GM19467 (cell line): ENCODE data around the gene ERBB4.
"Not testable (repeated sequence)": the region's sequence is repeated elsewhere in the genome, so short reads cannot be mapped to it uniquely, and the experiment has no call there.

Source experiments
- ATAC-seq: cut with Tn5 transposase; IDR thresholded peaks from one replicate; pipeline ENCODE4 v1.9.1; 2021; ENCODE audit warnings: mild to moderate bottlenecking, moderate library complexity; ENCODE audit not compliant: unreplicated experiment

The ERBB4 gene

DNA sequence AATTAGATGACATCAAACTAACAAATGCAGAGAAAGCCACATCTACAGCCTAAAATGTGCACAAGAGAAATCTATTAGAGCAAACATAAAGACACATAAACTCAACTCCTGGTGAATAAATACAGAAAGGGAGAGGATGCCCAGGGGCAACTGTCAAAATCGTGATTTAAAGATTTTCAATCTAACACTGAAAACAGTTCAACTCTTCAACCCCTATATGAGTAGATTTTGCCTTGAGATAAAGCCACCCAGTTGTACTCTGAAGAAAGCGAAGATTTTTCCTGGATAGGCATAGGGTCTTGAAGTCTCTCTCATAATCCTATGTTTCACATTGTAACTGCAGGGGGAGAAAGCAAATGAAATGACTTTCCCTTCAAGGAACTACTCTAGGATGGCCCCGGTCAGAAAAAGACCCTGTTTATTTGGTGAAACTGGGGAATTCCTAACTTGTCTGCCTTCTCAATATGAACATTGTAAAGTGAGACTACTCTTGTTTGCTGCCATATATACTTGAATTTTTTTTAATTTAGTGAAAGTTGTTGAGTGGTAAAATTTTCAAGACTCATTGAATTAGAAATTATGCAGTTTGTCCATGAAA is 226.7 kb downstream of the ERBB4 start:
- ATAC-seq = no peak

DNA sequence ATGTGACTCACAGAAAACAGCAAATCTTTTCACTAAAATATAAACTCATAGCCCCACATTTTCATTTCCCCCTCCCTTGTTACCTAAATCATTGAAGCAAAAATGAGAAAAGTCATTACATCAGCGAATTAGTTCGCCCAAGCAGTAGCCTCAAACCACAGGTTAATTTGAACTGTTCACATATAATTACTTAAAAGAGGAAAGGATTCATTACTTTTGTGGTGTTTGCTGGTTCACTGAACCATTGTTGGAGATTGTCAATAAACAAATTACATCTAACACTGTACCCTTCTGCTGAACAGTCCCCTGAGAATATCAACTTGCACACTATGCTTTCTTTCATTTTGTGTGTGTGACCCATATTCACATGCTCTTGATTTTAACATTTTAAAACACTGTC is 238.7 kb downstream of the ERBB4 start:
- no peak for ATAC-seq

DNA sequence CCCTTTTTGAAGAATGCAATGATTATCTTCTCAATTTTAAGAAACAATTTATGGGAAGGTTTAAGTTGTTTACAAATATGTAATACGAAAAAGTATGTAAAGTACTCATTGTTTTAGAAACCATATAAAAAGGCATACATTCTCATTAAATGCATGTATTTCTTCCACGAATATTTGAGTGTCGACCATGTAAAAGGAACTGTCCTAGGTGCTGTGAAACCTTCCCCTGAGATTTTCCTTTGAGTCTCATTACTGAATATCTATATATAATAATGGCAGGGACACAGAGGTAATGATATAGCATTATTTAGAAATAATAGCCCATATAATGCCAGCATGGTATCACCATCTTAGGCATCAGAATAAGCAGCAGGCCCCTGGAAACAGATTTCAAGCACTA is 239.3 kb downstream of the ERBB4 start:
- no peak for ATAC-seq

DNA sequence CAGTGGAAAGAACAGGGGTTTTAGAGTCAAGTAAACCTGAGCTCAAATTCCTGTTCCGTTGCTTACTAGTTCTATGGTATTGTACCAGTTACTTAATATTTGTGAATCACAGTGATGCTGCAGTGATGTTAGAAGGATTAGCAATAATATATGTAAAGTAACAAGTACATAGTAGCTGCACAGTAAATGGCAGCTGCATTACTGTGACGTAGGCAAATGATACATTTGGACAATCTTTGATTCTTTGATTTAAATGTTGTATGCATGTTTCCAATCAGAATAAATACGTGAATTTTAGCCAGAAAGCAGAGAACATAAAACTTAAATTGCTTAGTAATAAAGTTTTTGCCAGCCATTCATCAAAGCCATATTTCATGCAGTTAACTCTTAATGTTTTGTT is 243.0 kb downstream of the ERBB4 start:
- ATAC-seq = no peak

DNA sequence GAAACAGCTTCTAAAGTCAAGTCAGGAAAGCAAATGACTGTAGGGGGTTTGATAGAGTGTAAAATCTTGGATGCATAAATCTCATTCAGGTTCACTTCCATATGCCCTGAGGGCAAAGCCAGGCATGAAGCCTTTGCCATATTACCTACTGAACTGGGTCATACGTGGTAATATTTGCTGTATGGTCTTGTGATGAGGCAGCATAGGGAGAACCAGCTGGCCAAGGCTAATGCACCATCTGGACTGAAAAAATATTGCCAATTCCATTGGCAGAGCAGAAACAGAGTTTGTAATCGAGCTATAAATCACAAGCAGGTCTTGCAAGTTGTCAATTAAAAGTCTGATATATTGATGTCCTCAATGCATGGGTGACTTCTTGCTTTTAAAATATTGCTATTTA is 243.8 kb downstream of the ERBB4 start:
- no peak for ATAC-seq

DNA sequence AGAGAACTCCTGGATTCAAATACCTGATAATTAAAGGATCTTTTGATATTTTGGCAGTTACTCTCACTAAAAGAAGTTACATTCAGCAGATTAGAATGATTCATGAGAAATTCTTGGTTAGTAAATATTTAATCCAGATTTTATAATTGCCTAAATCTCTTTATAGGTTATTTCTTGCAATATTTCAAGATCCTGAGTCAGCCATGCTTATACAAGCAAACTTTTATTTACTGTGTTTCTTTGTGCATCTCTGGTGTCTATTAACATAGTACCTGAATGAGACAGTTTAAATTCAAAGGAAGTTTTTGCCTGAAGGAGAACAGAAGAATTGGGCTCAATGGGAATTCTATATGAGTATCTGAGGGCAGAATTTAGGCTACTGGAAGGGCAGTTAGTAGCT is 249.3 kb downstream of the ERBB4 start:
- no peak for ATAC-seq

DNA sequence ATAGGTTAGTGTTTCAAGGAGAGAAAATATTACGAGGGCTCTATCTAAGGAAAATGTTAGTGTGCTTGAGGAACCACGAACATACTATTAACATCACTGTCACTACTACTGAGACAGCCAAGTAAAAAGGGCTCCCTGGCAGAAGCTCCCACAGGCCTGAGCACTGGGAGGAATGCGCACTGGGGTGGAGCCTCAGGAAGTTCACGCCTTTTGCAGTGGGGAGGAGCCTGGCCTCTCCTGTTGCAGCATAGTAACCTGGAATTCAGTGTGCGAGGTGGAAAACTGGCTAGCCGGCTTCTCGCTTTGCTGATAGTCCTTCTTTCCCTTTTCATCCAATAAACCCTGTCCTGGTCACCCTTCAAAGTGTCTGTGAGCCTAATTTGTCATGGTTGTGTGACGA is 250.3 kb downstream of the ERBB4 start:
- ATAC-seq = no peak

DNA sequence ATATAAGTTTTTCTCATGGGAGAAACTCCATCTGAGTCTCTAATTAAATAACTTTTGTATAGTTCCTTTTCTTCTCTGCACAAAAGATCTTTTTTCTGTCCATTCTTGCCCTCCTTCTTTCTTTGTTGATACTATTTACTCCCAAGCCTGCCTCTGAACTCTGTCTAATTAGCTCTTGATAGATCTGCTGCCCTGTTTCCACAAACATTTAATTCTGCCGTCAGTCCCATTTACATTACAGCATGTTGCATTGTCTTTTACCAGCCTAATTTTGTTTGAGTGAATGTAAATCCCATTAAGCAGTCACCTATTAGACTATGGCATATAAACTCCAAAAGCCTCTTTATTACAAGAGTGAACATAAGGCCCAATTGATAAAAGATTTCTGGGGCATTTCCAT is 254.4 kb downstream of the ERBB4 start:
- no peak for ATAC-seq

DNA sequence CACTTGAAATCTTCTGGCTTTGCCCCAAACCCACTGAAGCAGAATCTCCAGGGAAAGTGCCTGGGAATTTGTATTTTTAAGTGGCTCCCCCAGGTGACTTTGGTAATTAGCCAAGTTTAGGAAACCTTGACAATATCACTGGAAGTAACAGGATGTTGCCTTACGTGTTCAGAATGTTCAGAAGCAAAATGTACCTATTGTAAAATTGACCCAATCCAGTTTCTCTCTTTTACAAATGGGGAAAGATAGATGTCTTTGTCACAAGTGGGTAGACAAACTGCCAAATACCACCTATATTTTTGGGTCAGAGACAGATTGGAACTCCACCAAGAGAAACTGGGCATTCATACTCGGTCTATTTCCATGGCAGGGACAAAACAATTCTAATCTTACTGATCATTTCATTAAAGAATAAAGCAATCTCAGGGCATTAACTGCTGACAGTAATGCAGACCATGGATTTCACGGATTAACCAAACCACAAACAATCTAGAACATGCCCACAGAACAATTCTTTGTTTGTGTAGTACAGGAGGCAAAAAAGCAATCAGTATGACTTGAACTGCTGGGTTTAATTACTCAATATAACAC is 255.8 kb downstream of the ERBB4 start:
- ATAC-seq = no peak

DNA sequence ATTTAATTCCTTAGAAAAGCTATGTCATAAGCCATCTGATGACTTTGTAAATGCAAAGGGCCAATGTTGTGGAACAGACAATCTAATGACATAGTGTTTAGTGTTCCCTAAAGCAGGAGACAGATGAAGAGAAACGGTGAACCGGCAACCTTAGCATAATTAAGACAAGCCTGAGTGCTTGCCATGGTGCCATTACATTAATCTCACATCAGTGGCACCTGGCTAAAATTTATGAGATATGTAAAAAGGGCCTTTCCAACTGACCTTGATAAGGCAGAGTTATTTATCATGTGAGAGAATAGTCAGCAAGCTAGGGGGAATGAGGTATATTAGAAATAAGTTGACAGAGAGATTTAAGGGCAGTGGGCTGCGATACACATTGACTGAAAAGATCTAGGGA is 261.8 kb downstream of the ERBB4 start:
- ATAC-seq = no peak

DNA sequence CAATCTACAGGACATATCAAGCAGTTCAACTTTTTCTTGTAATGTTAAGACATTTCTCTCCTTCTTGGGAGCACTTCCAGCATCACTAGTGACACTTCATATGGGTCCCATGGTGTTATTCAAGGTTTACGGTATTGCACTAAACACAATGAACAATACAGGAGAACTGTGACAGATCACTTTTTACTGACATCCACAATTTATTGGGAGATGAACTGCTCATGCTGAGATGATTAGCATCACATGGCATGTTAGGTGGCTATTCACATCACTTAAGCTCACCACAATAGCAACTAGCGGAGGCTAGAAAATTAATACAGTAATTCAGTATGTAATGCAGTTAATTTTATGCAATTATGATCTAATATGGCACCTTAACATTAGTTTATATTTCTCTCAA is 264.4 kb downstream of the ERBB4 start:
- ATAC-seq = no peak

DNA sequence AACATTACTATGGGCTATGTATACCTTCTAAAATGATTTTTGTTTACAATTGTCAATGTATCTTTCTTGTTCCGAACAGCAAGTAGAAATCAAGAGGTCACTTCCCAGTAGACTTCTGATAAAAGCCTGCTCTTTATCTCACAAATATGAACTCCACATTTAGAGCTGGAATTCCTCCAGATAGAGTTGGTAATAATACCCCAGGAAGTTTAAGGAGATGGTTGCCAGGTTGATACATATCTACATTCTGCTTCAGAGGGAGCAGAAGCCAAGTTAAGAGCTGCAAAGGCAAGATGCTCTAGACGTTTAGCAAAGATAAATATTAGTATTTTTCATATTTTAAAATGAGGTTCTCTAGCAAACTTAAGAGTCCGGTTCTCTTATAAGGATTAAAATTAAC is 267.0 kb downstream of the ERBB4 start:
- ATAC-seq = no peak

DNA sequence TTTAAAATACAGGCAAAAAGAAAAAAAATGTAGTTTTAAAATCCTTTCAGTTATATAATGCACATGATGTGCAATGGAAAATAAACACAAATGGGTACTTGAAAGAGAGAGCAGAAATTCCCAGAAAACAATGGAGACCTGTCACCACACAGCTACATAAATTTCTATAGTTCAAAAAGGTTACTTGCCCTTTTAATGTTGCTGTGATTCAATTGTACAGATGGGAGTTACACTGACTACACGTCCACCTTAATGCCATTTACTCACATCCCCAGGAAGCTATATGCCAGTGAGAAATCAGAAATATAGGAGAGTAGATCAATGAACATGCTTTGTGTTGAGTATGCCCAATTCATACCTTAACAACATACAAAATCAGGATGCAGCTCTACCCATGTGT is 269.6 kb downstream of the ERBB4 start:
- ATAC-seq = no peak

DNA sequence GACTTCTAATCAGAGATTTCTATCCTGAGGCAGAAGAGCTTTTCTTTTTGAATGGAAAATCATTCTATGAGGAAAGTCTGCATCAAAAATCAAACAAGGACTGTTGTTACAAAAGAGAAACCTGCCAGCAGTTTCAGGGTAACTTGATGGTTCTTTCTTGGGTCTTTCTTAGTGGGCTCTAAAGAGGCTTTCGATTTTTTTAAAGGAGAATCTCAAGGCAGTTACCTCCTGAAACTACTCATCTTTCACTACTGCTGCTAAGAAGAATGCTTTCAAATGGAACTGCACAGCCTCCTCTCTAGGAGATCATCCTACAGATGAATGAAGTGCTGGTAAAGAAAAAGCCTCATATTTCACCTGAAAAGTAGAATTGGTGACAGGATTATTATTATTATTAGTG is 272.3 kb downstream of the ERBB4 start:
- no peak for ATAC-seq

DNA sequence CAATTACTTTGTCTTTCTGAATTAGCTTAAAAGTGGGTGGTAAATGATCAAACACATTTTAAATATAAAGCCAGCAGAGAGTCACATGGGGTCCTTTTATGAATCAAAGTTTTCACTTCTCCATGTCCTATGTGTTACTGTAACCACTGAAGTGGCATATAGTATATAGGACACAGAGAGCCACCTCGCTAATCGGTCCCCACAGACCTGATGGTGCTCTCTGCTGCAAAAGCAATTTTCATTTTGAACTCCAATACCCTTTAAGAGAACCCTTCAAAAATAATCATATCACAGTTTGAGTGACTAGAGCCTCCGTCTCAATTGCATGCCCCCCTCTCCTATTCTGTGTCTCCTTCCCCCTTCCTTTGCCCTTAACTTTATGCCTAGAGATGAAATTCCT is 272.8 kb downstream of the ERBB4 start:
- ATAC-seq = no peak

DNA sequence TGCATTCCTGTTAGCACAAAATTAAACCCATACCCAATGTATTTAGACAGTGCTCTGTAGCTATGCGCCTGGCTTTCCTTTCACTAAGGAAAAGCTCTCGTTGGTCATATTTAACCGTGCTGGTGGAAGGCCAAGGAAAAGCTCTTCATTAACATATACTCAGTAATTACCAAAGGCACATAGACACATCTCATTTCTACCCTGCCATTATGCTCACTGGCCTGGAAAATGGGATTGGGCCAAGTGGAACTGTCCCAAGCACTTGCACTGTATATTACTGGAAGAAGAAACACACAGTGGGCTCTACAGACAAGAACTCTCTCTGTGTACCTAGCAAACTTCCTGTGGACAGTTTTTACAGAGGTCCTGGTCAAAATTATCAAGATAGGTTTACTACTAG is 274.4 kb downstream of the ERBB4 start:
- no peak for ATAC-seq

DNA sequence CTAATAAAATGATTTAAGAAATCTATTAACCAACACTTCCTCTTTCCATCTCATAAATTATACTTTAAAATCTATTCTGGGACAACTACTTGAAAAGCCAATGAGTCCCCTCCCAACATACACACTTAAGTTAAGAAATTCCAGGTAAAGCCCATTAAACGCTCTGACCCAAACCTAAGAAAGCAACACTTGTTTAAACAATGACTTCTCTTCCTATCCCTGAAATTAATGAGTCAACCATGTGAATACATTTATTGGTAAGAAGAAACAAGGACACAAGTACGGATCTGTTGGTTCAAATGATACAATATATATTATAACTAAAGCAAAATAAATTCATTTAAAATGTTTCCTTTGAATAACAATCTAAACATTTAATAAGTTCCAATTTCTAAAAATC is 279.4 kb downstream of the ERBB4 start:
- no peak for ATAC-seq

DNA sequence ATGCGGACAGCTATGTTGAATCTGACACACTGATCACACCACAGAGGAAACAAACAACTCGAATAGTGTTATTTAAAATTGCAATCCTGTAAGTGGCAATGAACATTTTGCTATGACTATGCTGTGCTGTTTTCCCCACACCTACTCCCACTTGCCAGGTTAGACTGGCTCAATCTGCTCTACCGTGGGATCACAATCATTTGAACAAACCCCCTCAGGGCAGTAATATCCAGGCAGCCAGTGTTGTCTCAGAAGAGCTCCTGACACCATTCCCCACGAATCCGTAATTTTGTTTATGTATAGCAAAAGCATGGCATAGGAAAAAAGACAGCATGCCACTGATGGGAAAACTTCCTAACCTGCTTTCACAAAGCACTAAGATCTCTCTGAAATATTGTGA is 284.3 kb downstream of the ERBB4 start:
- ATAC-seq = no peak

DNA sequence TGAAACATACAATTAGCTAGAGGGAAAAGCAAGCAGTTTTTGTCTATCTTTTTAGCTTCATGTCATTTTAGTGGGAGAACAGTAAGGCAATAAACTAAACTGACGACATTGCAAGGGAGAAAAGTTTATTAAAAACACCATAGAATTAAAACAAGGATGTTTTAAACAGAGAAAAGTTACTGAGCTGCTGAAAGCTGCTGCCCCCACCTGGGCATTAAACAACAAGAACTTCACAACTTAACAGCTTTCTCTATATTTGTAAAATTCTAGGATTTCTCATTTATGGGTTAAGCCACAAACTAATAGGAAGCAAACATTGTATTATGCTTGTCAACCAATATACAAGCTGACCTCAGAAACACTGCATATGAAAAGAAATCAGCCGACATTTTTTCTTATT is 289.2 kb downstream of the ERBB4 start:
- no peak for ATAC-seq

DNA sequence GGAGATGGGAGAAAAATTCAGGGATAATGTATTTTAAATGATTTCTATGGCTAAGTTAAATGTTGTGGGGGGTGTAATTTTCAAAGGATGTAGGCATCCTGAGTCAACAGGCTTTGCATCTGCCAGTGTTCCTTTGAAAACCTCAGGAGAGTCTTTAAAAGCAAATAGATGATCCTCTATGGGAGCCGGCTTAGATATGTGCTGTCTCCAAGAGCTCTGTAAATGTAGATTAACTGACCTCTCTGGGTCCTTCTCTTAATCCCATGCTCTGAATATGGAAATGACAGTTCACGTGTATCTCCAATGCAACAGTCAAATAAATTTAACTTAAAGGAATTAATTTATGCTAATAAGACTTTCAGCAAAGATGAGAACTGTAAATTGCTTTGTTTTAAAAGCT is 292.7 kb downstream of the ERBB4 start:
- no peak for ATAC-seq

DNA sequence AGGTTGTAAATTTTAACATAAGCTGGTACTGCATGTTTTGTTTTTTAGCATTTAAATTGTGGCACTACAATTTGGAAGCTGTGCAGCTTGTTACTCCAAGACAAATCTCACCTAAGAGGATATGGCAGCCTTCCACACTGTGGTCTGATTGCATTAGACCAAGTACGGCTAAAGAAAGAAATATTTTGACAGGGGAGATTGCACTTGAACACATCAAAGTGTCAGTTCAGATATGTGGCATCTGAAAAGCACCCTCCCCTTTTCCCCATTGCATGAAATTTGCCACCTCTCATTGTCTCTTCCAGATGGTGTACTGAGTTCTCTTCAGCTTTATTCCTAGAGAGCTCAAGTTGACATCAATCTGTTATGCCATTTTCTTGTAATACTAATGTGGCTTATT is 295.9 kb downstream of the ERBB4 start:
- ATAC-seq = no peak

DNA sequence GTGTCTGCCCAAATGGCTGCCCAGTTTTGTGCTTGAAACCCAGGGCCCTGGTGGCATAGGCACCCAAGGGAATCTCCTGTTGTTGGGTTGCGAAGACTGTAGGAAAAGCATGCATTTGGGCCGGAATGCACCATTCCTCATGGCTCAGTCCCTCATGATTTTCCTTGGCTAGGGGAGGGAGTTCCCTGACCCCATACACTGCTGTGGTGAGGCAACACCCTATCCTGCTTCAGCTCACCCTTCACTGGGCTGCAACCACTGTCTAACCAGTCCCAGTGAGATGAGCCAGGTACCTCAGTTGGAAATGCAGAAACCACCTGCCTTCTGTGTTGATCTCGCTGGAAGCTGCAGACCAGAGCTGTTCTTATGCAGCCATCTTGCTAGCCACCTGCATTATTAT is 300.4 kb downstream of the ERBB4 start:
- not testable (repeated sequence) for ATAC-seq

DNA sequence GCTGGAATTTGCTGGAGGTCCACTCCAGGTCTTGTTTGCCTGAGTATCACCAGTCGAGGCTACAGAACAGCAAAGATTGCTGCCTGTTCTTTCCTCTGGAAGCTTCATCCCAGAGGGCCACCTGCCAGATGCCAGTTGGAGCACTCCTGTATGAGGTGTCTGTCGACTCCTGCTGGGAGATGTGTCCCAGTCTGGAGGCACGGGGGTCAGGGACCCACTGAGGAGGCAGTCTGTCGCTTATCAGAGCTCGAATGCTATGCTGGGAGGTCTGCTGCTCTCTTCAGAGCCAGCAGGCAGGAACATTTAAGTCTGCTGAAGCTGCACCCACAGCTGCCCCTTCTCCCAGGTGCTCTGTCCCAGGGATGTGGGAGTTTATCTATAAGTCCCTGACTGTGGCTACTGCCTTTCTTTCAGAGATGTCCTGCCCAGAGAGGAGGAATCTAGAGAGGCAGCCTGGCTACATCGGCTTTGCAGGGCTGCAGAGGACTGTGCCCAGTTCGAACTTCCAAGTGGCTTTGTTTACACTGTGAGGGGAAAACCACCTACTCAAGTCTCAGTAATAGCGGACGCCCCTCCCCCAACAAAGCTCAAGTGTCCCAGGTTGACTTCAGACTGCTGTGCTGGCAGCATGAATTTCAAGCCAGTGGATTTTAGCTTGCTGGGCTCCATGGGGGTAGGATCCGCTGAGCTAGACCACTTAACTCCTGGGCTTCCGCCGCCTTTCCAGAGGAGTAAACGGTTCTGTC is 301.1 kb downstream of the ERBB4 start:
- ATAC-seq = no peak
